Hepatocyte (in vitro differentiated cells): ENCODE measurements around the gene LSM10.

ENCODE experiments used
- CTCF ChIP-seq: fragments of 200-600 bp; sonication (generic); IDR thresholded peaks from 2 replicates; pipeline ENCODE4 v1.5.1; 2016; ENCODE audit warnings: antibody characterized with exemption, mild to moderate bottlenecking; ENCODE audit not compliant: poor library complexity
- EZH2phosphoT487 ChIP-seq: fragments of 200-600 bp; sonication (generic); IDR thresholded peaks from one replicate; pipeline ENCODE4 v1.6.1; 2018; ENCODE audit warnings: antibody characterized with exemption, mild to moderate bottlenecking, low read depth, moderate library complexity; ENCODE audit not compliant: unreplicated experiment, severe bottlenecking

GRCh38 chr1:36355811-36356210 lies 41.9 kb downstream of the LSM10 start:
- TF ChIP-seq EZH2phosphoT487 (no peak), CTCF (no peak)
